SK-N-MC (cell line): ENCODE measurements around the gene ARHGAP18.

Experiments
- EZH2 ChIP-seq: fragments of 200-600 bp; sonication (generic); IDR thresholded peaks from one replicate; pipeline ENCODE4 v1.6.1; 2017; ENCODE audit warnings: antibody characterized with exemption
- FOXP2 ChIP-seq: optimal IDR thresholded peaks from 2 replicates; pipeline ENCODE3; 2011; ENCODE audit warnings: mild to moderate bottlenecking, moderate library complexity; ENCODE audit not compliant: insufficient read depth; ENCODE audit errors: extremely low read length, control extremely low read depth
- POLR2AphosphoS5 ChIP-seq: IDR thresholded peaks from 2 replicates; pipeline ENCODE4 v1.6.1; 2012; ENCODE audit warnings: mild to moderate bottlenecking, low read depth, low read length, borderline replicate concordance

- TF ChIP-seq POLR2AphosphoS5 = no peak
- TF ChIP-seq EZH2 = no peak
- no peak for TF ChIP-seq FOXP2
Observed at GRCh38 chr6:129612440-129612839, 97.5 kb downstream of the ARHGAP18 start.
